A549 (cell line): ENCODE measurements around the gene BRICD5. TPM values are rescaled to one million over a fixed set of nuclear protein-coding genes. Genes with fewer than 3 reads are reported as not detected.

Experiments
- ATAC-seq, 2 experiments: fragments of 200-7000 bp in 1 of 2; fragments of >200 bp in 1 of 2; cut with Nextera tagmentation in 1 of 2; cut with Tn5 transposase in 1 of 2; 3 replicates each; pipeline versions ENCODE4 v1.8.0 to v1.9.1; 2018 to 2020; ENCODE audit warnings: mild to moderate bottlenecking in 1 of 2, moderate library complexity in 1 of 2
- CTCF ChIA-PET: fragments of 300-600 bp; sonication (Branson Sonifier 250); formaldehyde crosslinking; extraction: SDS; loops from one replicate; lab custom pipeline; 2021; ENCODE audit warnings: antibody characterized with exemption, inconsistent platforms; lab: Yijun Ruan, JAX
- POLR2A ChIA-PET: fragments of 350-600 bp; formaldehyde crosslinking; extraction: SDS; loops from one replicate; lab custom pipeline; 2021; ENCODE audit warnings: antibody characterized with exemption, inconsistent platforms; lab: Yijun Ruan, JAX
- DNase-seq, 2 experiments: peaks; one replicate each; pipeline versions ENCODE4 v3.0.0 to v3.0.0-alpha.2; 2011 to 2016; ENCODE audit warnings: low read depth in 1 of 2, low spot score in 1 of 2
- FAIRE-seq: peaks from 2 replicates; lab custom pipeline; 2011; peaks lifted over from hg19 to GRCh38; lab: Jason Lieb, UNC
- H3K27ac ChIP-seq, 2 experiments: fragments of >200 bp; sonication (Bioruptor Twin); formaldehyde crosslinking; 3 replicates each; pipeline ENCODE4 v1.5.1; 2016 to 2017
- H3K4me1 ChIP-seq: fragments of >200 bp; sonication (Bioruptor Twin); formaldehyde crosslinking; 3 replicates; pipeline ENCODE4 v1.6.1; 2016
- H3K4me2 ChIP-seq: fragments of >200 bp; sonication (Bioruptor Twin); formaldehyde crosslinking; 3 replicates; pipeline ENCODE4 v1.6.1; 2016
- H3K4me3 ChIP-seq: fragments of >200 bp; sonication (Bioruptor Twin); formaldehyde crosslinking; 3 replicates; pipeline ENCODE4 v1.5.1; 2016
- H3K9me3 ChIP-seq: fragments of >200 bp; sonication (Bioruptor Twin); formaldehyde crosslinking; 3 replicates; pipeline ENCODE4 v1.6.1; 2016
- CBX8 ChIP-seq: fragments of 200-600 bp; sonication (generic); IDR thresholded peaks from 2 replicates; pipeline ENCODE4 v1.6.1; 2016
- CEBPB ChIP-seq, 2 experiments: fragments of >200 bp in 1 of 2; sonication (Bioruptor Twin) in 1 of 2; formaldehyde crosslinking in 1 of 2; IDR thresholded peaks; 2 replicates each; pipeline ENCODE4 v1.6.1; 2012 to 2016
- CHD2 ChIP-seq: fragments of 150-350 bp; IDR thresholded peaks from 2 replicates; pipeline ENCODE4 v1.6.1; 2014; ENCODE audit warnings: low read length; ENCODE audit not compliant: partially characterized antibody
- EHMT2 ChIP-seq: fragments of 200-600 bp; sonication (generic); IDR thresholded peaks from 2 replicates; pipeline ENCODE4 v1.6.1; 2016; ENCODE audit warnings: antibody characterized with exemption, low read depth, mild to moderate bottlenecking, moderate library complexity
- EP300 ChIP-seq, 2 experiments: fragments of >200 bp; sonication (Bioruptor Twin); formaldehyde crosslinking; IDR thresholded peaks; 2 replicates in 1 of 2; 3 replicates in 1 of 2; pipeline ENCODE4 v1.6.1; 2016 to 2017
- ESRRA ChIP-seq: fragments of 150-350 bp; IDR thresholded peaks from 2 replicates; pipeline ENCODE4 v1.6.1; 2014; ENCODE audit warnings: mild to moderate bottlenecking, low read length, borderline replicate concordance
- FOSB ChIP-seq: fragments of 250-450 bp; sonication (Bioruptor Pico); IDR thresholded peaks from 2 replicates; pipeline ENCODE4 v1.5.0; 2020; ENCODE audit warnings: mild to moderate bottlenecking, moderate library complexity
- FOSL2 ChIP-seq, 2 experiments: fragments of 450-650 bp in 1 of 2; fragments of >200 bp in 1 of 2; sonication (Bioruptor Twin) in 1 of 2; formaldehyde crosslinking; IDR thresholded peaks; 2 replicates each; pipeline versions ENCODE4 v1.5.0 to v1.6.1; 2016 to 2020; ENCODE audit warnings: mild to moderate bottlenecking in 1 of 2, moderate library complexity in 1 of 2
- GATA3 ChIP-seq: IDR thresholded peaks from 2 replicates; pipeline ENCODE4 v1.6.1; 2012; ENCODE audit warnings: borderline replicate concordance
- HDAC2 ChIP-seq: fragments of 200-600 bp; sonication (generic); IDR thresholded peaks from 2 replicates; pipeline ENCODE4 v1.6.1; 2016
- HOXB13 ChIP-seq: fragments of 250-450 bp; sonication (Bioruptor Pico); IDR thresholded peaks from 2 replicates; pipeline ENCODE4 v1.5.0; 2020; ENCODE audit warnings: low read depth, mild to moderate bottlenecking, moderate library complexity
- HOXB5 ChIP-seq: fragments of 250-450 bp; sonication (Bioruptor Pico); IDR thresholded peaks from 2 replicates; pipeline ENCODE4 v1.5.0; 2020; ENCODE audit warnings: mild to moderate bottlenecking, moderate library complexity
- NPAS2 ChIP-seq: fragments of 250-450 bp; sonication (Bioruptor Pico); IDR thresholded peaks from 2 replicates; pipeline ENCODE4 v1.8.0; 2022; ENCODE audit warnings: mild to moderate bottlenecking, moderate library complexity, borderline replicate concordance
- NR3C1 ChIP-seq: fragments of >200 bp; sonication (Bioruptor Twin); formaldehyde crosslinking; IDR thresholded peaks from 3 replicates; pipeline ENCODE4 v1.6.1; 2017
- PHF8 ChIP-seq: fragments of 200-600 bp; sonication (generic); IDR thresholded peaks from 2 replicates; pipeline ENCODE4 v1.6.1; 2016; ENCODE audit warnings: low read depth, mild to moderate bottlenecking, antibody characterized with exemption, moderate library complexity, borderline replicate concordance
- POLR2A ChIP-seq: IDR thresholded peaks from 2 replicates; pipeline ENCODE4 v1.6.1; 2012; ENCODE audit warnings: mild to moderate bottlenecking, low read length
- RAD21 ChIP-seq, 2 experiments: fragments of >200 bp in 1 of 2; sonication (Bioruptor Twin) in 1 of 2; formaldehyde crosslinking in 1 of 2; IDR thresholded peaks in 1 of 2; conservative IDR thresholded peaks in 1 of 2; 2 replicates in 1 of 2; 3 replicates in 1 of 2; pipeline ENCODE4 v1.6.1; 2012 to 2018; ENCODE audit warnings: inconsistent platforms in 1 of 2
- RCOR1 ChIP-seq: fragments of 150-350 bp; IDR thresholded peaks from 2 replicates; pipeline ENCODE4 v1.6.1; 2014; ENCODE audit warnings: antibody characterized with exemption, low read length, low read depth
- REST ChIP-seq: fragments of 200-600 bp; sonication (generic); IDR thresholded peaks from 2 replicates; pipeline ENCODE4 v1.6.1; 2016; ENCODE audit warnings: antibody characterized with exemption, mild to moderate bottlenecking, moderate library complexity
- TP53 ChIP-seq: fragments of 250-450 bp; sonication (Bioruptor Pico); IDR thresholded peaks from 2 replicates; pipeline ENCODE4 v1.5.0; 2021; ENCODE audit warnings: mild to moderate bottlenecking, moderate library complexity
- ZFP36 ChIP-seq: fragments of 450-650 bp; IDR thresholded peaks from 2 replicates; pipeline ENCODE4 v1.6.1; 2014; ENCODE audit warnings: borderline replicate concordance; ENCODE audit not compliant: partially characterized antibody
- WGBS: methylation state at CpG from one replicate; pipeline ENCODE4 v1.1.6; 2017; ENCODE audit errors: missing lambda C conversion rate; 5-methylcytosine and 5-hydroxymethylcytosine counted together
- polyA plus RNA-seq, 4 experiments: library from polyadenylated mRNA; depleted of rRNA in 3 of 4; stranded (reverse); fragments of >200 nt; fragmentation: RNase III in 1 of 4; extraction: RNeasy Plus Mini Kit Qiagen cat#74134 plus additional on column Dnase treatment in 1 of 4; gene quantifications; 2 replicates in 3 of 4; 3 replicates in 1 of 4; pipeline ENCODE4 v1.2.3, GENCODE V29; 2011 to 2017

The BRICD5 gene
- polyA plus RNA-seq, 2 of the 4 experiments (the other 2 are of a cell fraction): 2.0 to 9.1 TPM

GRCh38 chr16:2206780-2207433 is 3.8 kb downstream of the BRICD5 start:
- ChIA-PET POLR2A (interaction anchor here (2.5 to 3.0 kb wide), 2 partner anchors 8 to 52 kb away, joined by 16 to 31 read pairs; partner anchors contain the start of genes PGP and TRAF7), CTCF (interaction anchor here (1.0 to 4.8 kb wide), 6 partner anchors 8 to 294 kb away, joined by 3 to 28 read pairs (median 3); partner anchors contain the start of genes ECI1 and PGP)
- no peaks in the 10 kb centered on the region for H3K9me3 ChIP-seq
- WGBS: 94% methylated on average over 23 of the region's 23 CpGs
- DNase-seq (no peak), FAIRE-seq (no peak), ATAC-seq (no peak)
- peak overlapping the region; percentile 97 to 98; a peak in 5 of 6 replicates for H3K27ac ChIP-seq
- H3K4me2 ChIP-seq: peak overlapping the region; percentile 99
- TF ChIP-seq HOXB5 (no peak), HOXB13 (CRISPR knock-in tag) (no peak), GATA3 (no peak), FOSL2 (IDR thresholded peaks at IDR 0.05) (no peak), FOSL2 (CRISPR knock-in tag; IDR thresholded peaks at IDR 0.05) (no peak), EHMT2 (no peak), RCOR1 (no peak), CBX8 (no peak)
- peaks cover 16% of the 10 kb centered on the region for H3K4me1 ChIP-seq
- peak overlapping the region; percentile 83 for H3K4me3 ChIP-seq

GRCh38 chr16:2206420-2206779 is 4.3 kb downstream of the BRICD5 start:
- DNase-seq: no peak
- no peak for ATAC-seq
- CTCF ChIA-PET: interaction anchor here (1.0 to 4.8 kb wide), 5 partner anchors 8 to 294 kb away, joined by 3 to 28 read pairs (median 3); partner anchors contain the start of genes ECI1 and PGP

More at GRCh38 chr16:2206420-2206779, 4.3 kb downstream of the BRICD5 start:
- H3K4me2 ChIP-seq: peak overlapping the region; percentile 99
- no peak for FAIRE-seq
- H3K9me3 ChIP-seq: no peaks in the 10 kb centered on the region
- 89% methylated on average over 13 of the region's 18 CpGs for WGBS
- peaks cover 14% of the 10 kb centered on the region; the same call in 2 of the 3 replicates for H3K4me1 ChIP-seq
- TF ChIP-seq CEBPB (IDR thresholded peaks at IDR 0.05): no peak
- TF ChIP-seq NPAS2 (CRISPR knock-in tag): no peak
- TF ChIP-seq RAD21 (conservative IDR thresholded peaks at IDR 0.05 in 1 of 2, IDR thresholded peaks at IDR 0.05 in 1 of 2): no peak
- no peak for TF ChIP-seq EHMT2
- no peak for TF ChIP-seq PHF8
- no peak for TF ChIP-seq FOSB (CRISPR knock-in tag)
- TF ChIP-seq TP53 (CRISPR knock-in tag): no peak
- no peak for TF ChIP-seq ESRRA
- TF ChIP-seq REST: no peak
- TF ChIP-seq EP300 (IDR thresholded peaks at IDR 0.05): no peak
- TF ChIP-seq FOSL2 (IDR thresholded peaks at IDR 0.05): no peak
- TF ChIP-seq FOSL2 (CRISPR knock-in tag; IDR thresholded peaks at IDR 0.05): no peak
- no peak for TF ChIP-seq ZFP36
- TF ChIP-seq NR3C1: no peak
- TF ChIP-seq HDAC2: no peak
- TF ChIP-seq HOXB13 (CRISPR knock-in tag): no peak
- no peak for TF ChIP-seq POLR2A
- TF ChIP-seq CHD2: no peak
- TF ChIP-seq, all 56 proteins: peak for 0
- POLR2A ChIA-PET: interaction anchor here (0.9 to 3.0 kb wide), 3 partner anchors 9 to 51 kb away, joined by 4 to 31 read pairs (median 16); partner anchors contain the start of genes ECI1, PGP and TRAF7
- H3K4me3 ChIP-seq: peak overlapping the region; percentile 83
- H3K27ac ChIP-seq: peak overlapping the region; percentile 97 to 98
